ENCODE results near the gene ARL8B.

ARL8B gene

GRCh38 chr3:5202222-5202621 is 80.1 kb downstream of the ARL8B start:
- FAIRE-seq, result no peak
- no peak for DNase-seq (ENCODE audit: insufficient read length, low spot score)

GRCh38 chr3:5205165-5205941 is 83.3 kb downstream of the ARL8B start:
- DNase-seq (ENCODE audit: insufficient read length, low spot score) (no peak), FAIRE-seq (peak; percentile 78)

GRCh38 chr3:5210926-5211325 is 88.8 kb downstream of the ARL8B start:
- DNase-seq (ENCODE audit: insufficient read length, low spot score), result no peak
- no peak for FAIRE-seq

- DNase-seq (ENCODE audit: insufficient read length, low spot score), result no peak
- FAIRE-seq, result no peak
These were observed 90.8 kb downstream of the ARL8B start for GRCh38 chr3:5212628-5213573.

- no peak for DNase-seq (ENCODE audit: insufficient read length, low spot score)
- FAIRE-seq, result no peak
These were observed 91.5 kb downstream of the ARL8B start for GRCh38 chr3:5213574-5213966.

- DNase-seq (ENCODE audit: insufficient read length, low spot score) (no peak), FAIRE-seq (no peak)
These were observed 92.3 kb downstream of the ARL8B start for GRCh38 chr3:5214352-5214751.

GRCh38 chr3:5217824-5218595 is 95.9 kb downstream of the ARL8B start:
- FAIRE-seq (no peak), DNase-seq (ENCODE audit: insufficient read length, low spot score) (no peak)

GRCh38 chr3:5218815-5219214 is 96.7 kb downstream of the ARL8B start:
- no peak for FAIRE-seq
- DNase-seq (ENCODE audit: insufficient read length, low spot score), result no peak

- FAIRE-seq (no peak), DNase-seq (ENCODE audit: insufficient read length, low spot score) (no peak)
These were observed 97.1 kb downstream of the ARL8B start for GRCh38 chr3:5219216-5219615.

GRCh38 chr3:5220193-5220592 is 98.1 kb downstream of the ARL8B start:
- no peak for FAIRE-seq
- DNase-seq (ENCODE audit: insufficient read length, low spot score), result no peak

- FAIRE-seq (no peak), DNase-seq (ENCODE audit: insufficient read length, low spot score) (no peak)
These were observed 98.8 kb downstream of the ARL8B start for GRCh38 chr3:5220667-5221431.

GRCh38 chr3:5221701-5222100 is 99.6 kb downstream of the ARL8B start:
- DNase-seq (ENCODE audit: insufficient read length, low spot score) (no peak), FAIRE-seq (peak; percentile 11)

- DNase-seq (ENCODE audit: insufficient read length, low spot score) (no peak), FAIRE-seq (no peak)
These were observed 100.4 kb downstream of the ARL8B start for GRCh38 chr3:5222283-5223005.

- DNase-seq (ENCODE audit: insufficient read length, low spot score), result no peak
- no peak for FAIRE-seq
These were observed 104.7 kb downstream of the ARL8B start for GRCh38 chr3:5226783-5227182.

- FAIRE-seq (no peak), DNase-seq (ENCODE audit: insufficient read length, low spot score) (no peak)
These were observed 105.7 kb downstream of the ARL8B start for GRCh38 chr3:5227812-5228211.

GRCh38 chr3:5229414-5229813 is 107.3 kb downstream of the ARL8B start:
- FAIRE-seq (no peak), DNase-seq (ENCODE audit: insufficient read length, low spot score) (no peak)

Data from GM19239 (cell line).